Fibroblast of mammary gland (primary cell): ENCODE results near the gene MED13L.

Experiments used
- DNase-seq: peaks from one replicate; pipeline ENCODE4 v3.0.0-alpha.2; 2010; ENCODE audit warnings: low read depth
- H3K4me3 ChIP-seq: 2 replicates; pipeline ENCODE4 v1.5.1; 2011; ENCODE audit warnings: low read depth, mild to moderate bottlenecking, low read length, moderate library complexity; ENCODE audit not compliant: control insufficient read depth
- TF ChIP-seq, protein P1 (sequence below): conservative IDR thresholded peaks from 2 replicates; pipeline ENCODE4 v1.5.1; 2011; ENCODE audit warnings: low read depth, low read length, inconsistent platforms; ENCODE audit not compliant: control insufficient read depth, insufficient read depth

The MED13L gene

DNA sequence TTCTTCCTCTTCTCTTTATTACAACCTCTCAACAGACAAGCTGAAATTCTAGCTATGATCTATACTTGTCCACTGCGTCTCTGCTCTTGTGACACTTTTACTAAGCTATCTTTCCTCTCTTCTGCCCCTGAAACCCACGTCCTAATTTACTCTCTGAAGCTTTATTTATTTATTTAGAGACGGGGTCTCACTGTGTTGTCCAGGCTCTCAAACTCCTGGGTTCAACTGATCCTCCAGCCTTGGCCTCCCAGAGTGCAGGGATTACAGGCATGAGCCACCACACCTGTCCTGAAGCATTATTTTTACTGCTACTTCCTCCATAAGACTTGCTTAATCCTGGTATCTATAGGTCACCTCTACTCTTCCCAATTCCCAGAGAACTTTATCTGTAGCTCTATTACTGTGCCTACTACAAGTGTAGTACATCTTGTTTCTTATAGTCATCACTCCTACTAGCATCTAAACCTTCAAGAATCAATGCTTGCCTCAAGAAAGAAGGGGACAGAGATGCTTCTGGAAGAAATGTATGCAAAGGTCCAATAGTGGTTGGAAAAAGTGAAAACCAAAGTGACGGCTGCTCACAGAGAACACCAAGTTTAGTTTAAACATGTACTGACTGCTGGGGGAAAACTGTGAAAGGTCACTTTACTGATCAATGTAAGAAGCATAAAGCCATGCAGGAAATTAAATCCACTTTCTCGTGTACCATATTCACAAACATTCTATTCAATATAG is 61.3 kb downstream of the MED13L start:
- H3K4me3 ChIP-seq, result no peak overlapping the region
- DNase-seq, result no peak
- TF ChIP-seq, protein P1, sequence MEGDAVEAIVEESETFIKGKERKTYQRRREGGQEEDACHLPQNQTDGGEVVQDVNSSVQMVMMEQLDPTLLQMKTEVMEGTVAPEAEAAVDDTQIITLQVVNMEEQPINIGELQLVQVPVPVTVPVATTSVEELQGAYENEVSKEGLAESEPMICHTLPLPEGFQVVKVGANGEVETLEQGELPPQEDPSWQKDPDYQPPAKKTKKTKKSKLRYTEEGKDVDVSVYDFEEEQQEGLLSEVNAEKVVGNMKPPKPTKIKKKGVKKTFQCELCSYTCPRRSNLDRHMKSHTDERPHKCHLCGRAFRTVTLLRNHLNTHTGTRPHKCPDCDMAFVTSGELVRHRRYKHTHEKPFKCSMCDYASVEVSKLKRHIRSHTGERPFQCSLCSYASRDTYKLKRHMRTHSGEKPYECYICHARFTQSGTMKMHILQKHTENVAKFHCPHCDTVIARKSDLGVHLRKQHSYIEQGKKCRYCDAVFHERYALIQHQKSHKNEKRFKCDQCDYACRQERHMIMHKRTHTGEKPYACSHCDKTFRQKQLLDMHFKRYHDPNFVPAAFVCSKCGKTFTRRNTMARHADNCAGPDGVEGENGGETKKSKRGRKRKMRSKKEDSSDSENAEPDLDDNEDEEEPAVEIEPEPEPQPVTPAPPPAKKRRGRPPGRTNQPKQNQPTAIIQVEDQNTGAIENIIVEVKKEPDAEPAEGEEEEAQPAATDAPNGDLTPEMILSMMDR, result no peak

DNA sequence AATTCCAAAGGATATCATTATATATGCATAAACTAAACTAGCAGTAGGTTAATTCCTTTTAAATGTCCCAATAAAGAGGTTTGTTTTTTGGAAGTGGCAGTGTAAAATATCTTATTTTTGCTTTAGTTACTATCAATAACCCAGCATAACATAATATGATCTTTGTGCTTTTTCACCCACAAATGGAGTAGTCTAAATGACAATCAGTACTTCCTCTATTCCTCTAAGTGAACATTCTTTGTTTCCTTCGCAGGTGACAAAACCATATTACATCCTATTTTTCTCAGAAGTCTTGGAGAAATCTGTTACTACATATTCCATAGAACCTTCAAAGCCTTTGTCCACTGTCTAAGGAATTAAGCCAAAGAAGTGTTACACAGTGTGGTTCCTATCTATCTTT is 62.5 kb downstream of the MED13L start:
- H3K4me3 ChIP-seq, result no peak overlapping the region
- TF ChIP-seq, protein P1, result no peak
- DNase-seq, result no peak

- no peak overlapping the region for H3K4me3 ChIP-seq
- DNase-seq, result no peak
- TF ChIP-seq, protein P1, result no peak
Observed at GRCh38 chr12:116213885-116214527, 63.5 kb downstream of the MED13L start.

DNA sequence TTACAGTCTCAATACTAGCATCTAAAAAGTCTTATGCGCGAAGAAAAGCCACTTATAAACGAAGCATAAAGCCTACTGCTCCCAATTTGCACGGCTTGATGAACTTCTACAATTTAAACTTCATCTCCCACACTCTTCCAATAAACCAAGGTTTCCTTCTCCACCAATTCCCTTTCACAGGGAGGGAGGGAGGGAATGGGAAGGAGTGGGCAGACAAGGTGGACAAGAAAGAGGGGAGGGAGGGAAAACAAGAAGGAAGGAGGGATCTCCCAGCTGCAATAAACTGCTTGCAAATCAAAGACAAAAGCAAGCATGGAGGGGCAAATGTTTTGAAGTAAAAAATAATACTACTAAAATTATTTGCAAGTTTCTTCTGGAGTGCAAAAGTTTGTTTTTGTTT is 64.5 kb downstream of the MED13L start:
- TF ChIP-seq, protein P1, result no peak
- DNase-seq, result no peak
- no peak overlapping the region for H3K4me3 ChIP-seq

- H3K4me3 ChIP-seq, result no peak overlapping the region
- no peak for DNase-seq
- TF ChIP-seq, protein P1, result no peak
Observed at GRCh38 chr12:116210762-116211161, 66.7 kb downstream of the MED13L start.

- TF ChIP-seq, protein P1, result no peak
- no peak overlapping the region for H3K4me3 ChIP-seq
- DNase-seq, result no peak
Observed at GRCh38 chr12:116210131-116210530, 67.4 kb downstream of the MED13L start.
